Epithelial cell of esophagus (primary cell): ENCODE measurements around the gene DCUN1D4.

Experiments
- DNase-seq: peaks from one replicate; pipeline ENCODE4 v3.0.0; 2010; ENCODE audit warnings: low read depth
- H3K4me3 ChIP-seq: 2 replicates; pipeline ENCODE4 v1.5.1; 2011; ENCODE audit warnings: mild to moderate bottlenecking, low read length, control low read depth
- TF ChIP-seq, protein P1 (sequence below): IDR thresholded peaks from 2 replicates; pipeline ENCODE4 v1.5.1; 2011; ENCODE audit warnings: low read depth, mild to moderate bottlenecking, low read length, control low read depth, inconsistent platforms; ENCODE audit not compliant: insufficient read depth; ENCODE audit errors: missing control alignments

Gene DCUN1D4

DNA sequence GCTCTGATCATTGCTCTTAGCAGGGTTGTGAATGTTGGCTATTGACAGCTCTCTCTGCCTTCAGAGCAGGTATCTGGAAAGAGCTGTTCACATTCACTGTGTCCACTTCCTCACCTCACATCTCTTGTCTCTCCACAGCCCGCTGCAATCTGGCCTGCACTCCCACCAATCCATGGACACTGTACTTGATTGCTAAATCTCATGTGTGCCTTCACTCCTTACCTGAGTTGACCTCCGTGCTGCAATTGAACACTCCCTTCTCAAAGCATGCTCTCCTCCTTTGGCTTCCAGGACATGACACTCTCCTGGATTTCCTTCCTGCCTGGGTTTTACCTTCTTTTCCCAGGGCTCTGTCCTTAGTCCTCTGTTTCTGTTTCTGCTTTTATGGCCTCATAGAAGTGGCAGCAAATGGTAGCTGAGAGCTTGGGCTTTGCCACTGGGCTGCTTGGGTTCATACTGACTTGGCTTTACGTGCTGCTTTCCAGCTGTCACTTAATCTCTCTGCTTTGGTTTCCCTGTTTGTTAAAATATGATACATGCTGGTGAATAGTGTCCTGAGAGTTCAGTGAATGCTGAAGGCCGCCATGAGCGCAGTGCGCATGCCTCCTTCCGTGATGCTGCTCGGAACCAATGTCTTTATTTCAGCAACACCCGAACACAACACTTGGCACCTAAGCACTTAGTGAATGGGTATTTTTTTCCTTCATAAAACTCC, 29.5 kb downstream of the DCUN1D4 start:
- H3K4me3 ChIP-seq: no peak overlapping the region
- TF ChIP-seq, protein P1, sequence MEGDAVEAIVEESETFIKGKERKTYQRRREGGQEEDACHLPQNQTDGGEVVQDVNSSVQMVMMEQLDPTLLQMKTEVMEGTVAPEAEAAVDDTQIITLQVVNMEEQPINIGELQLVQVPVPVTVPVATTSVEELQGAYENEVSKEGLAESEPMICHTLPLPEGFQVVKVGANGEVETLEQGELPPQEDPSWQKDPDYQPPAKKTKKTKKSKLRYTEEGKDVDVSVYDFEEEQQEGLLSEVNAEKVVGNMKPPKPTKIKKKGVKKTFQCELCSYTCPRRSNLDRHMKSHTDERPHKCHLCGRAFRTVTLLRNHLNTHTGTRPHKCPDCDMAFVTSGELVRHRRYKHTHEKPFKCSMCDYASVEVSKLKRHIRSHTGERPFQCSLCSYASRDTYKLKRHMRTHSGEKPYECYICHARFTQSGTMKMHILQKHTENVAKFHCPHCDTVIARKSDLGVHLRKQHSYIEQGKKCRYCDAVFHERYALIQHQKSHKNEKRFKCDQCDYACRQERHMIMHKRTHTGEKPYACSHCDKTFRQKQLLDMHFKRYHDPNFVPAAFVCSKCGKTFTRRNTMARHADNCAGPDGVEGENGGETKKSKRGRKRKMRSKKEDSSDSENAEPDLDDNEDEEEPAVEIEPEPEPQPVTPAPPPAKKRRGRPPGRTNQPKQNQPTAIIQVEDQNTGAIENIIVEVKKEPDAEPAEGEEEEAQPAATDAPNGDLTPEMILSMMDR: no peak
- no peak for DNase-seq

DNA sequence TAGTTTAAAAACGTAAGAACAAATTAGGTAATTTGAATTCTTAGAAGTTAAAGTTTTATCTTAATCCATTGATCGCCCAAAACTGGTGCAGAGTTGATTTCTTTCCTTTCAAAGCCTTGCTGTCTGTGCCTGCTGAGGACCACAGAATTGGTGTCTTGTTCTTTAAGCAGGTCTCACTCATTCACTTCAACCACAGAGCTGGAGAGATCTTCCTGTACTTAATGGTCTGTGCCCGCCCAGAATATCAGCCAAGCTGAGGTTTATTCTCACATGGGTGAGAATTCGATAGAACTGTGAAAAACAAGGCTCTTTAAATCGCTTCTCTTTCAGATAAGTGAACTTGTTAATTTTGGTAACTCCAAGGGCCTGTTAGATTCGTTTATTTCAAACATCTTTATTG, 31.6 kb downstream of the DCUN1D4 start:
- no peak overlapping the region for H3K4me3 ChIP-seq
- DNase-seq: no peak
- TF ChIP-seq, protein P1: no peak

DNA sequence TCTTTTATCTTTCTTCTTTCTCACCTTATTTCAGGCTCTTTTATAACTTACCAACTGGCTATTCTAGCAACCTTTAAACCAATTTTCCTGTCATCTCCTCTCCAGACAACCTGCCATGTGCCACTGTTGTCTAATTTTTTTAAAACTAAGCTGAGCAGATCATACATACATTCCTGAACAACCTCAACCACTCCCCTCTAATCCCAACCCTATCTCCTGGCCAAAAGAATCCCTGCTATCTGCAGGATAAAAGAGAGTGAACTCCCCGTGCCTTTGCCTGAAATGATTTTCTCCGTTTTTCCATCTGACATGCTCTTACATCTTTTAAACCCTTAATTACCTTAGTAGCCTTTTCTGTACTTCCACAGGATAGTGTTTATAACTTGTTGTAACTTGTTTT, 35.5 kb downstream of the DCUN1D4 start:
- H3K4me3 ChIP-seq: no peak overlapping the region
- no peak for DNase-seq
- TF ChIP-seq, protein P1: no peak

DNA sequence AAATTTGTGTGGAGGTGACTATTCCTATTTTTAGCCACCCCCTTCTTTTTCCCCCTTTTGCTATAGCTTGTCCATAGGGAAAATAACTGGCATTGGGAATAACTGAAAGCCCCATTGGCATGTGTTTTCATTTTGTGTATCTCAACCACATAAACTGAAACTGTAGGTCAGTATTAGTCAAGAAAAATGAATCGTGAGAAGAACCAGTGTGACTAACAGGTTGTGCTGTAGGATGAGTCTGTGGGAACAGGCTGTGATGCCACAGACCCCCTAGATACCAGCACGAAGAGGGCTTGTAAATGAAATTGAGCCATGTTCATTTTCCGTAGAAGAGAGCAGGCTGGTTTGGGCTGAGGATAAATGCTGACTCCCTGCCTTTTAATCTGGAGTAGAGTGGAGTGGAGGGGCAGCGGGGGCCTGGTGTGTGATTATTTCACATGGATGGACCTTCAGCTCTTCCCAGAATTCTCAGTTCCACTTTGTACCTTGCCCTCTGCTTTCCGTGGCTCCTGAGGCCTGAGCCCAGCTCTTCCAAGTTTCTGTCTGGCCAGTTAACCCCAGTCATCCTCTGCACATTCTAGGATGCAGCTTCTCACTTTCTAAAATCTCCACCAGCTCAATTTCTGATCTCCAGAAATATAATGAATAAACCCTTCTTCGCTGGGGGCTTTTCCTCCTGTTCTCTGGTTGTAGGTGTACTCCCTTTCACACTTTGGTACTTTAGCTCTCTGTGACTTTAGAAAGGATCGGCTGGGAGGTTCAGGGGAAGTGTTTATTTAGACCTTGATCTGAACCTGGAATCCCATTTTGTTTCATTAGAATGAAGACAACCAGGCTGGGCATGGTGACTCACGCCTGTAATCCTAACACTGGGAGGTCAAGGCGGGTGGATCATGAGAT, 37.3 kb downstream of the DCUN1D4 start:
- no peak overlapping the region for H3K4me3 ChIP-seq
- no peak for DNase-seq
- TF ChIP-seq, protein P1: no peak

DNA sequence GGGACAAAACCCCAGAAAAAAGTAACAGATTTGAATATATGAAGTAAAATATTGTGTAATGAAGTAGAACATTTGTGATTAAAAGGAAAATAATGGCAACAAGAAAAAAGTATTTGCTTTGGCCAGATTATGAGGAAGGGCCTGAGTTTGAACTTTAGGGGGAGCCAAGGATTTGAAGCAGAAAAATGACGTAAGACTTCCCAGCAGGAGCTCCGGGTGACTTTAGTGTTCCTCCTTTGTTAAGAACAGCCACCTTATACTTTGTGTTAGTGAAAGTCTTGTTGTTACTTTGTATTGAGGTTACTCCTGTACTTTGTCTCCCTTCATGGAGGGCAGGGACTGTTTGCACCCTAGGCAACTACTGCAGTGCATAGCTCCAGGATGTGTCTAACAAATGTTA, 41.1 kb downstream of the DCUN1D4 start:
- DNase-seq: no peak
- H3K4me3 ChIP-seq: no peak overlapping the region
- TF ChIP-seq, protein P1: no peak

DNA sequence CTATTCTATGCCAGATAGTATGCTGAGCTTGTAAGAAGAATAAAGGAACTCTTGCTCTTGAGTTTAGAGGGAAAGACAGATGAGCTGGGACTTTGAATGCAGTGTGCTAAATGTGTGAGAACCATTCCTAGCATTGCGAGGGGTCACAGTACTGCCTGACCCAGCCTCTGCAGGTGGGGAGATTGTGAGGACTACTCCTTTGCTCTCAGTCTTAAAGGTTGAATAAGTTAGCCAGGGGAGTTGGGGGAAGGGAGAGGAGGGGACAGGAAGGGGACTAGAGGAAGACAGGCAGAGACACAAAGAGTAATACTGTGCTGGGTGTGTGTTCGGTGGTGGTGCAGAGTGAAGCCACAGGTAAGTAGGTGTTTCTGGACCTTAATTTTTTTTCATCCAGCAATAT, 41.7 kb downstream of the DCUN1D4 start:
- no peak for DNase-seq
- no peak overlapping the region for H3K4me3 ChIP-seq
- TF ChIP-seq, protein P1: no peak
